HepG2 (cell line): ENCODE measurements around the gene WWTR1. TPM values are rescaled to one million over a fixed set of nuclear protein-coding genes. Genes with fewer than 3 reads are reported as not detected.

ENCODE experiments used
- HHEX ChIP-seq: IDR thresholded peaks from 2 replicates; pipeline ENCODE4 v1.6.1; 2016; ENCODE audit warnings: control low read depth
- IRX3 ChIP-seq: sonication (generic); formaldehyde crosslinking; IDR thresholded peaks from 2 replicates; pipeline ENCODE4 v1.8.1; 2023; ENCODE audit warnings: mild to moderate bottlenecking, low read depth, missing genetic modification reagents, borderline replicate concordance
- JUNB ChIP-seq: sonication (generic); formaldehyde crosslinking; IDR thresholded peaks from 2 replicates; pipeline ENCODE4 v1.8.0; 2022; ENCODE audit warnings: missing genetic modification reagents, mild to moderate bottlenecking, borderline replicate concordance
- KLF13 ChIP-seq: sonication (generic); formaldehyde crosslinking; IDR thresholded peaks from 2 replicates; pipeline ENCODE4 v1.4.0; 2020; ENCODE audit warnings: mild to moderate bottlenecking, missing genetic modification reagents
- TCF7 ChIP-seq: sonication (generic); IDR thresholded peaks from 2 replicates; pipeline ENCODE4 v1.6.1; 2016; ENCODE audit warnings: antibody characterized with exemption, low read depth
- TEAD3 ChIP-seq: optimal IDR thresholded peaks from 2 replicates; pipeline ENCODE3; 2016; ENCODE audit warnings: borderline replicate concordance
- ZKSCAN1 ChIP-seq: fragments of 150-350 bp; IDR thresholded peaks from 2 replicates; pipeline ENCODE4 v1.6.1; 2014; ENCODE audit warnings: low read length
- ZNF225 ChIP-seq: sonication (generic); formaldehyde crosslinking; IDR thresholded peaks from 2 replicates; pipeline ENCODE4 v1.4.0; 2020; ENCODE audit warnings: mild to moderate bottlenecking, missing genetic modification reagents
- ZNF253 ChIP-seq: sonication (generic); formaldehyde crosslinking; IDR thresholded peaks from 2 replicates; pipeline ENCODE4 v1.8.0; 2022; ENCODE audit warnings: mild to moderate bottlenecking, missing genetic modification reagents, borderline replicate concordance
- ZNF557 ChIP-seq: sonication (generic); formaldehyde crosslinking; IDR thresholded peaks from 2 replicates; pipeline ENCODE4 v1.4.0; 2020; ENCODE audit warnings: missing genetic modification reagents
- ZNF672 ChIP-seq: sonication (generic); formaldehyde crosslinking; IDR thresholded peaks from 2 replicates; pipeline ENCODE4 v1.8.1; 2022; ENCODE audit warnings: missing genetic modification reagents
- polyA plus RNA-seq, 8 experiments: library from polyadenylated mRNA; depleted of rRNA in 3 of 8; stranded (reverse) in 7 of 8; unstranded in 1 of 8; fragments of >200 nt; fragmentation: Illumina TruSeq in 4 of 8; extraction: Trizol in 4 of 8; gene quantifications; 2 replicates each; pipeline versions ENCODE4 v1.2.1 to v1.2.3, GENCODE V29; 2011 to 2016; ENCODE audit warnings: low read depth in 4 of 8, missing spikeins in 1 of 8, mixed read lengths in 1 of 8; ENCODE audit not compliant: insufficient read depth in 1 of 8
- total RNA-seq, 5 experiments: library from RNA; depleted of rRNA; stranded (reverse); fragments of >200 nt; fragmentation: Illumina TruSeq; extraction: Trizol; gene quantifications; 2 replicates each; pipeline ENCODE4 v1.2.3, GENCODE V29; 2016; ENCODE audit warnings: low read depth in 1 of 5
- TF ChIP-seq, protein P1 (sequence below): sonication (generic); formaldehyde crosslinking; IDR thresholded peaks from 2 replicates; pipeline ENCODE4 v1.4.0; 2020; ENCODE audit warnings: mild to moderate bottlenecking, missing genetic modification reagents
- TF ChIP-seq, protein P2 (sequence below): sonication (generic); formaldehyde crosslinking; IDR thresholded peaks from 2 replicates; pipeline ENCODE4 v1.4.0; 2020; ENCODE audit warnings: missing genetic modification reagents, borderline replicate concordance
- TF ChIP-seq, protein P3 (sequence below): IDR thresholded peaks from 2 replicates; pipeline ENCODE4 v1.6.1; 2016; ENCODE audit warnings: low read depth, borderline replicate concordance
- TF ChIP-seq, protein P4 (sequence below): sonication (generic); formaldehyde crosslinking; IDR thresholded peaks from 2 replicates; pipeline ENCODE4 v1.5.0; 2020; ENCODE audit warnings: mild to moderate bottlenecking, low read depth, missing genetic modification reagents, borderline replicate concordance
- TF ChIP-seq, protein P5 (sequence below): sonication (generic); formaldehyde crosslinking; IDR thresholded peaks from 2 replicates; pipeline ENCODE4 v1.4.0; 2020; ENCODE audit warnings: missing genetic modification reagents, borderline replicate concordance

Gene WWTR1
- total and polyA plus RNA-seq, 2 of the 13 experiments (the other 11 are each of a cell fraction or from before 2014, with no cell fraction given) = 19.7 to 139 TPM

DNA sequence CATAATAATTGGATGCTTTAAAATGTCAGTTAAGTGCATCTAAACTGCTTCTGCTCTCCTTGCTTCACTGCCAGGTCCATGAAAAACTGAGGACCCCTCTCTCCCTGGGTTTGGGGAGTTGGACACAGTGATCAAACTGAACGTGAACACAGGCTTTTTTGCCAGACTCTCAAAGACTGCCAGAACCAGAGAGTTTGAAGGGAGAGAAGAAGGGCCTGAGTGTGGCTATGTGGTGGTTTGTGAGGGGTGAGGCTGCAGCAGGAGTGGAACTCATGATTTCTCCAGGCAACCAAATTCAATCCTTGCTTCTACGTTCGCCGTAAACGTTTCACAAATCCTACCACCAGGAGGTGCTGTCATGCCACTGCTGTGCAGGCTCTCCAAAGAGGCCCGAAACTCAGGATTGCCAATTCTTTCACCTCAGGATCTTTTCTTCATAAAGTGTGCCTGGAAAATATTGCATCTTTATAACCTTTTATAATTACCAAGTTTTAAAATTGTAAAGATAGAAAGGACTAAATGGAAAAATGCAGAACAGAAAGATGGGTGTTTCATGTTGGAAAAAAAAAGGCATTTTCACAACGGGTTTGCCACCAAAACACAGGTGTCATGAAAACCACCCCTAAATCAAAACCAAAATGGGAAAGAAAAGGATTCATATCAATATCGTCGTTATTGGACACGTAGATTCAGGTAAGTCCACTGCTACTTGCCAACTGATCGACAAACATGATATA is 163.6 kb downstream of the WWTR1 start (continued):
- TF ChIP-seq, protein P1, sequence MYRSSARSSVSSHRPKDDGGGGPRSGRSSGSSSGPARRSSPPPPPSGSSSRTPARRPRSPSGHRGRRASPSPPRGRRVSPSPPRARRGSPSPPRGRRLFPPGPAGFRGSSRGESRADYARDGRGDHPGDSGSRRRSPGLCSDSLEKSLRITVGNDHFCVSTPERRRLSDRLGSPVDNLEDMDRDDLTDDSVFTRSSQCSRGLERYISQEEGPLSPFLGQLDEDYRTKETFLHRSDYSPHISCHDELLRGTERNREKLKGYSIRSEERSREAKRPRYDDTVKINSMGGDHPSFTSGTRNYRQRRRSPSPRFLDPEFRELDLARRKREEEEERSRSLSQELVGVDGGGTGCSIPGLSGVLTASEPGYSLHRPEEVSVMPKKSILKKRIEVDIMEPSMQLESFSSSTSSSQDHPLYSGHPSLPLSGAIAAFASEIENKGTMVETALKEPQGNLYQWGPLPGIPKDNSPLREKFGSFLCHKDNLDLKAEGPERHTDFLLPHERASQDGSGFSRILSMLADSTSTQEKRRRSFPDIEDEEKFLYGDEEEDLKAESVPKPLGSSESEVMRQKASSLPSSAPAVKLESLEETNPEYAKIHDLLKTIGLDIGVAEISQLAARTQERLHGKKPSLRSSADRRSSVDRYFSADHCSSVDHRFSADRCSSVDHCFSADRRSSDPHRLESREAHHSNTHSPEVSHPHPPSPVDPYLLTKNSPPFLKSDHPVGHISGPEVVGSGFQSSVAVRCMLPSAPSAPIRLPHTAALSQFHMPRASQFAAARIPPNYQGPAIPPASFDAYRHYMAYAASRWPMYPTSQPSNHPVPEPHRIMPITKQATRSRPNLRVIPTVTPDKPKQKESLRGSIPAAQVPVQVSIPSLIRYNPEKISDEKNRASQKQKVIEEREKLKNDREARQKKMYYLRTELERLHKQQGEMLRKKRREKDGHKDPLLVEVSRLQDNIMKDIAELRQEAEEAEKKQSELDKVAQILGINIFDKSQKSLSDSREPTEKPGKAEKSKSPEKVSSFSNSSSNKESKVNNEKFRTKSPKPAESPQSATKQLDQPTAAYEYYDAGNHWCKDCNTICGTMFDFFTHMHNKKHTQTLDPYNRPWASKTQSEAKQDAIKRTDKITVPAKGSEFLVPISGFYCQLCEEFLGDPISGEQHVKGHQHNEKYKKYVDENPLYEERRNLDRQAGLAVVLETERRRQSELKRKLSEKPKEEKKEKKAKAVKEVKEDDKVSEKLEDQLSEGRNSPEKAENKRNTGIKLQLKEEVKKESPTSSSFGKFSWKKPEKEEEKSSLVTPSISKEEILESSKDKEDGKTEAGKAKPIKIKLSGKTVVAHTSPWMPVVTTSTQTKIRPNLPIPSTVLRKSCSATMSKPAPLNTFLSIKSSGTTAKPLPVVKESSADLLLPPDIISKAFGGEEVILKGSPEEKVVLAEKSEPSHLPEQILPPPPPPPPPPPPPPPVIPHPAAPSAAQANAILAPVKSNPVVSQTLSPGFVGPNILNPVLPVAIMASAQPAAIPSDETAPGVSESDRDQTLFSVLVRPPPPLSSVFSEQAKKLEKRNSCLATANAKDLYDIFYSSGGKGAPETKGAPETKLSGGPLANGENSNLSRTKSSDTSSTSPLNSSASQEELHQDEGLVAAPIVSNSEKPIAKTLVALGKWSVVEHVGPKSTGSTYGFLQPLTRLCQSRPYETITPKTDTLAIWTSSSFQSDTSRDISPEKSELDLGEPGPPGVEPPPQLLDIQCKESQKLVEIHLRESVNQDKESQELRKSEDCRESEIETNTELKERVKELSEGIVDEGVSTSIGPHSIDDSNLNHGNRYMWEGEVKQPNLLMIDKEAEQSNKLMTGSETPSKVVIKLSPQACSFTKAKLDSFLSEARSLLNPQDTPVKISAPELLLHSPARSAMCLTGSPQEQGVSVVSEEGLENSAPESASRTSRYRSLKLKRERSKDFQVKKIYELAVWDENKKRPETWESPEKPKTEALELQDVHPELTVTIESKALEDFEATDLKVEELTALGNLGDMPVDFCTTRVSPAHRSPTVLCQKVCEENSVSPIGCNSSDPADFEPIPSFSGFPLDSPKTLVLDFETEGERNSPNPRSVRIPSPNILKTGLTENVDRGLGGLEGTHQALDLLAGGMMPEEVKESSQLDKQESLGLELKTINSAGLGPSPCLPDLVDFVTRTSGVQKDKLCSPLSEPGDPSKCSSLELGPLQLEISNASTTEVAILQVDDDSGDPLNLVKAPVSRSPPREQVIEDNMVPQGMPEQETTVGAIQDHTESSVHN (CRISPR knock-in tag) = no peak
- no peak for TF ChIP-seq ZNF672
- TF ChIP-seq ZKSCAN1 = no peak
- TF ChIP-seq JUNB (CRISPR knock-in tag) = no peak
- TF ChIP-seq, protein P2, sequence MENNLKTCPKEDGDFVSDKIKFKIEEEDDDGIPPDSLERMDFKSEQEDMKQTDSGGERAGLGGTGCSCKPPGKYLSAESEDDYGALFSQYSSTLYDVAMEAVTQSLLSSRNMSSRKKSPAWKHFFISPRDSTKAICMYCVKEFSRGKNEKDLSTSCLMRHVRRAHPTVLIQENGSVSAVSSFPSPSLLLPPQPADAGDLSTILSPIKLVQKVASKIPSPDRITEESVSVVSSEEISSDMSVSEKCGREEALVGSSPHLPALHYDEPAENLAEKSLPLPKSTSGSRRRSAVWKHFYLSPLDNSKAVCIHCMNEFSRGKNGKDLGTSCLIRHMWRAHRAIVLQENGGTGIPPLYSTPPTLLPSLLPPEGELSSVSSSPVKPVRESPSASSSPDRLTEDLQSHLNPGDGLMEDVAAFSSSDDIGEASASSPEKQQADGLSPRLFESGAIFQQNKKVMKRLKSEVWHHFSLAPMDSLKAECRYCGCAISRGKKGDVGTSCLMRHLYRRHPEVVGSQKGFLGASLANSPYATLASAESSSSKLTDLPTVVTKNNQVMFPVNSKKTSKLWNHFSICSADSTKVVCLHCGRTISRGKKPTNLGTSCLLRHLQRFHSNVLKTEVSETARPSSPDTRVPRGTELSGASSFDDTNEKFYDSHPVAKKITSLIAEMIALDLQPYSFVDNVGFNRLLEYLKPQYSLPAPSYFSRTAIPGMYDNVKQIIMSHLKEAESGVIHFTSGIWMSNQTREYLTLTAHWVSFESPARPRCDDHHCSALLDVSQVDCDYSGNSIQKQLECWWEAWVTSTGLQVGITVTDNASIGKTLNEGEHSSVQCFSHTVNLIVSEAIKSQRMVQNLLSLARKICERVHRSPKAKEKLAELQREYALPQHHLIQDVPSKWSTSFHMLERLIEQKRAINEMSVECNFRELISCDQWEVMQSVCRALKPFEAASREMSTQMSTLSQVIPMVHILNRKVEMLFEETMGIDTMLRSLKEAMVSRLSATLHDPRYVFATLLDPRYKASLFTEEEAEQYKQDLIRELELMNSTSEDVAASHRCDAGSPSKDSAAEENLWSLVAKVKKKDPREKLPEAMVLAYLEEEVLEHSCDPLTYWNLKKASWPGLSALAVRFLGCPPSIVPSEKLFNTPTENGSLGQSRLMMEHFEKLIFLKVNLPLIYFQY = no peak
- TF ChIP-seq, protein P3, sequence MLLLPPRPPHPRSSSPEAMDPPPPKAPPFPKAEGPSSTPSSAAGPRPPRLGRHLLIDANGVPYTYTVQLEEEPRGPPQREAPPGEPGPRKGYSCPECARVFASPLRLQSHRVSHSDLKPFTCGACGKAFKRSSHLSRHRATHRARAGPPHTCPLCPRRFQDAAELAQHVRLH (CRISPR knock-in tag) = no peak
- no peak for TF ChIP-seq TCF7
- peak; percentile 67 for TF ChIP-seq TEAD3 (CRISPR knock-in tag)
- no peak for TF ChIP-seq ZNF225 (CRISPR knock-in tag)
- TF ChIP-seq ZNF557 (CRISPR knock-in tag) = no peak
- no peak for TF ChIP-seq IRX3 (CRISPR knock-in tag)
- TF ChIP-seq KLF13 = no peak
- TF ChIP-seq, protein P4, sequence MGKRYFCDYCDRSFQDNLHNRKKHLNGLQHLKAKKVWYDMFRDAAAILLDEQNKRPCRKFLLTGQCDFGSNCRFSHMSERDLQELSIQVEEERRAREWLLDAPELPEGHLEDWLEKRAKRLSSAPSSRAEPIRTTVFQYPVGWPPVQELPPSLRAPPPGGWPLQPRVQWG = no peak
- no peak for TF ChIP-seq ZNF253 (CRISPR knock-in tag)
- TF ChIP-seq, protein P5, sequence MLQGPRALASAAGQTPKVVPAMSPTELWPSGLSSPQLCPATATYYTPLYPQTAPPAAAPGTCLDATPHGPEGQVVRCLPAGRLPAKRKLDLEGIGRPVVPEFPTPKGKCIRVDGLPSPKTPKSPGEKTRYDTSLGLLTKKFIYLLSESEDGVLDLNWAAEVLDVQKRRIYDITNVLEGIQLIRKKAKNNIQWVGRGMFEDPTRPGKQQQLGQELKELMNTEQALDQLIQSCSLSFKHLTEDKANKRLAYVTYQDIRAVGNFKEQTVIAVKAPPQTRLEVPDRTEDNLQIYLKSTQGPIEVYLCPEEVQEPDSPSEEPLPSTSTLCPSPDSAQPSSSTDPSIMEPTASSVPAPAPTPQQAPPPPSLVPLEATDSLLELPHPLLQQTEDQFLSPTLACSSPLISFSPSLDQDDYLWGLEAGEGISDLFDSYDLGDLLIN (CRISPR knock-in tag) = no peak
- TF ChIP-seq HHEX (CRISPR knock-in tag) = no peak
